Measurements from ENCODE around the gene ACSM5. TPM values are rescaled to one million over a fixed set of nuclear protein-coding genes. Genes with fewer than 3 reads are reported as not detected.

ACSM5 gene, protein sequence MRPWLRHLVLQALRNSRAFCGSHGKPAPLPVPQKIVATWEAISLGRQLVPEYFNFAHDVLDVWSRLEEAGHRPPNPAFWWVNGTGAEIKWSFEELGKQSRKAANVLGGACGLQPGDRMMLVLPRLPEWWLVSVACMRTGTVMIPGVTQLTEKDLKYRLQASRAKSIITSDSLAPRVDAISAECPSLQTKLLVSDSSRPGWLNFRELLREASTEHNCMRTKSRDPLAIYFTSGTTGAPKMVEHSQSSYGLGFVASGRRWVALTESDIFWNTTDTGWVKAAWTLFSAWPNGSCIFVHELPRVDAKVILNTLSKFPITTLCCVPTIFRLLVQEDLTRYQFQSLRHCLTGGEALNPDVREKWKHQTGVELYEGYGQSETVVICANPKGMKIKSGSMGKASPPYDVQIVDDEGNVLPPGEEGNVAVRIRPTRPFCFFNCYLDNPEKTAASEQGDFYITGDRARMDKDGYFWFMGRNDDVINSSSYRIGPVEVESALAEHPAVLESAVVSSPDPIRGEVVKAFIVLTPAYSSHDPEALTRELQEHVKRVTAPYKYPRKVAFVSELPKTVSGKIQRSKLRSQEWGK
- total RNA-seq = 0.22 and 0.60 TPM in 2 replicates

DNA sequence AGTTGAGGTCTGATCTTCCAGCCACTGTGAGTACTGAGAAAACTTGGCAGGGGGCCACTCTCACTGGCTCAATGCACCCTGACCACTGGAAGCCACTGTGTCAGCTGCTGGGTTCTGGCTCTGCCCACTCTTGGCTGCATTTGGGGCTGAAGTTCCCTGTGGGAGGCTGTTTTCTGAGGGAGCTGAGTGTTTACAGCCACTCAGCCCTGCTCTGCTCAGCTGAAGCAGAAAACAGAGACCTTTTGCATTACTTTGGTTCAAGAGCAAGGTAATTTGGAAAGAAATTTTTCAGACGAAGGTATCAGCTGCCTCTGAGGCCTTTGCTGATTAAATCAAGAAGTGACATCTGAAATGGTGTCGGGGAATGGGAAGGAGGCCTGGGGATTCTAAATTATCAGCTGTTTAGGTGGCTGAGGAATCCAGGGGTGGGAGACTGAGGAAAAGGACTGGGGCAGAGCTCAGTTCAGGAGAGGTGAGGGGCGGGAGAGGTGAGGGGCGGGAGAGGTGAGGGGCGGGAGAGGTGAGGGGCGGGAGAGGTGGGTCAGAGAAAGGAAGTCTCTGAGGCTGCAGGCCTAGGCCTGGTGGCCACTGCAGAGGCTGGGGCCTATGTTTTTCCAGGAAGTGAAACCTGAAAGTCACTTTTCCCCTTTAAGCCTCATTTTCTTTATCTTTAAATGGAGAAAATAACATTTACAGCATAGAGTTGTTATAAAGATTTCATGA is at the start of gene ACSM5:
ACSM5 (plus strand) TSS at position 137 of the 723 bp plus-strand sequence. CDS start 1,951 bp downstream, outside the sequence.
- peak in 1 of 2 donors; percentile 49 for DNase-seq (ENCODE audit: low read depth in 2 of 2)

DNA sequence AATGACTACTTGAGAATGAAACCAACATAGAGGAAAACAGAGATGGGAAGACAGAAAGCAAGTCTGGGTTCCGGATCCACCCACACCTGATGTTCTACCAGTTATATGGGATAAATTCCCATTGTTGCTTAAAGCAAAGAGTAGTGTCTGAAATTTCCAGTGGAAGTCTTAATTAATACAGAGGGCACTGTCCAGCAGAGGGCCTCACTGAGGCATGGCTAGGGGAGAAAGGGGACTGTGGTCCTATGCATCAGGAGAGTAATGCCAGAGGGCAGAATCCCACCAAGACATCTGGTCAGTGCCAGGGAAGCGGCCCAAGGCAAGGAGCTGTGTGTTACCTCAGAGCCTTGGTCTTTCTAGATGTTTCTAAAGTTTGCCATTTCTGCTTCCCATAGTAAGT is 49.3 kb upstream of the ACSM5 start:
- DNase-seq (ENCODE audit: low read depth in 2 of 2) = peak in 1 of 2 donors; percentile 22

DNA sequence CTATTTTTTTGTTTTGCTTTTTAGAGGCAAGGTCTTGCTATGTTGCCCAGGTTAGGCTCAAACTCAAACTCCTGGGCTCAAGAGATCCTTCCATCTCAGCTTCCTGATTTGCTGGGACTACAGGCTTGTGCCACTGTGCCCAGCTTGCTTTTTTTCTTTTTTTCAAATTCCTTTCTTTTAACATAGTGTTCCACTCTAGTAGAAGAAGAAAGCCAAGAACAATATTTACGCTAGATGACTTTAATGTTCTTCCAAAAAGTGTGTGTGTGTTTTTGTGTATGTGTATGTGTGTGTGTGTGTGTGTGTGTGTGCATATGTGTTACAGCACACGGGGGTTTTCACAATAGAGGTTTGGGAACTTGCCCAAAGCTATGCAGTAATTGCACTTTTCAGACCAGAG is 46.1 kb upstream of the ACSM5 start:
- no peak for DNase-seq (ENCODE audit: low read depth in 2 of 2)

DNA sequence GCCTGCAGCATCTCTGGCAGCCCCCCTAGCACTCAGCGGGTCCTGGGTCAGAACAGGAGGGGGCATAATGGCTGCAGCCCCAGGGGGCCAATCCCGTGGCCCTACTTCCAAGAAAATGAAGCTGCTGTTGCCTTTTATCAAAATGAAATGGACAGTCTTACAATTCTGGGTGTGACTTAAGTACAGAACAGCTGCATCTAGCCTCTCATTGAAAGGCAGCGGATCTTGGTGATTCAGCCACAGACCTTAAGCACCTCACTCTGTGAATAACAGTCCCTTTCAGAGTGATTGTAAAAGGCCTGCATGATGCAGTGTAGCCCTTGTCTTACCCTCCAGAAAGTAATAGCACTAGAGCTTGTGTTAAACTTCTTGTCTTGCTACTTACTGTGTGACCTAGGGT is 45.3 kb upstream of the ACSM5 start:
- DNase-seq (ENCODE audit: low read depth in 2 of 2) = no peak

DNA sequence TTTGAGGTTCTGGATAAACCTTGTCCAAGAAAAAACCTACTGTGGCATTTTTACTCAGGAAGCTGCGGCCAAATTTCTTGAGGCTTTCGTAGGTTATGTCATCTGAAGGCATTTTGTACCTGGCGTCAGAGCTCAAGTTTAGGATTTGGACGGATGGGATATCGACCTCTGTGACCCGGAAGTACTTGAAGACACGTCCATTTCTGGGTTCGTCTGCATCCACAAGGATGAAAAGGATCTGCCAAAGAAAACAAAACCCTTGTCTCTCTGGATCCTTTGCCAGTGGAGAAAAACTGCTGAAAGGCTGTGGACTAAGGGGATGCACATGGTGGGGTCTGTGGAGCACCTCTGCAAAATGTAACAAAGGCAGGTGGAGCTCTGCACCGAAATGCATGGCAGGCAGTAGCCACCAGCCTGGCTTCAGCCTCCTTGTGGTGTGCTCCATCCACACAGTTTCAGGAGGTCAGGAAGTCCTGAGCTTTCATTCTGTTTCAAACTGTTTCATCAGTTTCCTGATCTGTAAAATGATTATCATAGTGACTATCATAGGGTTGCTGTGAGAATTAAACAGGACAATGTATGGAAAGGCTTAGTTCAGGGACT is 39.8 kb upstream of the ACSM5 start:
- no peak for DNase-seq (ENCODE audit: low read depth in 2 of 2)

DNA sequence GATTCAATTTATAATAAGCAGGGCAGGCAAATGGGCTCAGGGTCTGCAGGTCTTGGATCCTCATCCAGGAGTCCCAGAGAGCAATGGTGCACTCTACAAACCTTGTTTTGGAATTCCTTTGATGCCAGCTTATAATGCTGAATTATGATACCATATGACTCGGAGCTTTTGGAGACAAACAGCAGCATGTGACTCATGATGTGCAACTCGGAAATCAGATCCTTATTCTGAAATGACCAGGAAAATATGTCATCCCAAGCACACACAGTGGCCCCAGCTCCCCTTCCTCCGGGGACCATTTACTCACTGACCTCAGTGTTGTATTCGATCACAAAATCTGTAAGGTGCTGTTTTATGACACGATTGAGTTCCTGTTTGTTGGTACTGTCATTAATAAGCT is 36.6 kb upstream of the ACSM5 start:
- no peak for DNase-seq (ENCODE audit: low read depth in 2 of 2)

DNA sequence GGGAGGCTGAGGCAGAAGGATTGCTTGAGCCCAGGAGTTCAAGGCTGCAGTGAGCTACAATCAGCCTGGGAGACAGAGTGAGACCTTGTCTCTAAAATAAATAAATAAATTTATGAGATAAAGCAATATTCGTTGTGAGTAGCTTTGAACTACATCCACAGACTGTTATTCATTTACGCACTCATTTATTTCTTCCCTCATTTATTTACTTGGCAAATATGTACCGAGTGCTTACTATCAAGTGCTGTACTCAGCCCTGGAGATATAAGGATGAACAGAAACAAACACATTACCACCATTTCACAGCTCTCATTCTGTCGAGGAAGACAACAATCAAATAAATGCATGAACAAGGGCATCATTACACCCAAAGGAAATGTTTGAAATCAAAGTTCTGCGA is 32.2 kb upstream of the ACSM5 start:
- no peak for DNase-seq (ENCODE audit: low read depth in 2 of 2)

DNA sequence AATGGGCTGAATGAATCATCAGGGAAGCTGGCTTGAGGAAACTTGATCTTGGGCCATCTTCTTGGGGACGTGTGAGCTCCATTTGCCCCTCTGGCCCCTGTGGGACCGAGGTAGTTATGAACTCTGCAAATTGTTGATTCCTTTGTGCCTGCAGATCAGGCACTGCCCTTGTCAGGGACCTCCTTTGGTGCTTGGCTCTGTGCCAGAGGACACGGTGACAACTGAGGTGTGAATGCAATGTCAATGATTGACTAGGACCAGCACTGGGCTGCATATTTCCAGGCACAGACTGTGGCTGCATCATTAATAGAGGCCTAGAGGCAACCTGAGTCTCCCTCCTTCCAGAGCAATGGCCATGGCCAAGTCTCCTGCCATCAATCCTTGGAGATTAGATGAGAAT is 28.6 kb upstream of the ACSM5 start:
- no peak for DNase-seq (ENCODE audit: low read depth in 2 of 2)

DNA sequence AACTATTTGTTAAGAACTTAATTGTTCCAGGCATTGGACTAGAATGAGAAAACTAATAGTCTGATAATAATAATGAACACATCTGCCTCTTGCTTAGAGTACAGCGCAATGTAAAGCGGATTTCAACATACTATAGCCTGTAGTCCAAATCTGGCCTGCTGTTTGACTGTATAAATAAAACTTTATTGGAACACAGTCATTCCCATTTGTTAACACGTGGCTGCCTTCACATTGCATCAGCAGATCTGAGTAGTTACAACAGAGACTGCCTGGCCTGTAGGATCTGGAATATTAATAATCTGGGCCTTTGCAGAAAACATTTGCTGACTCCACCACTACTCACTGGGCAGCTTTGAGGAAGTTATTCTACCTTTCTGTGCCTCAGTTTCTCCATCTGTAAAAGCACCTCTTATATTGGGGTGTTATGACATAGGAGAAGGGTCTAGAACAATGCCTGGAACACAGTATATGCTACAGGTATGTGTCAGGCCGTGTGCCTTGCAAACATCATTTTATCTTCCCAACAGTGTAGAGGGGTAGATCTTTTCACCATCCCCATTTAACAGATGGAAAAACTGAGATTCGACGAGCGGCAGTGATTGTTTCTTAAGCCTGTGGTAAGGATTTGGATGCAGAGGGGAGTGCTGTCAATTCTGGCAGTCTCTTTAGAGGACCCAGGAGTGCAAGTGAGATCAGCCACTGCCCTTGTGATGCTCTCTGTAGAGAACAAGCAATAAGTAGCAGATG is 27.0 kb upstream of the ACSM5 start:
- DNase-seq (ENCODE audit: low read depth in 2 of 2) = no peak

DNA sequence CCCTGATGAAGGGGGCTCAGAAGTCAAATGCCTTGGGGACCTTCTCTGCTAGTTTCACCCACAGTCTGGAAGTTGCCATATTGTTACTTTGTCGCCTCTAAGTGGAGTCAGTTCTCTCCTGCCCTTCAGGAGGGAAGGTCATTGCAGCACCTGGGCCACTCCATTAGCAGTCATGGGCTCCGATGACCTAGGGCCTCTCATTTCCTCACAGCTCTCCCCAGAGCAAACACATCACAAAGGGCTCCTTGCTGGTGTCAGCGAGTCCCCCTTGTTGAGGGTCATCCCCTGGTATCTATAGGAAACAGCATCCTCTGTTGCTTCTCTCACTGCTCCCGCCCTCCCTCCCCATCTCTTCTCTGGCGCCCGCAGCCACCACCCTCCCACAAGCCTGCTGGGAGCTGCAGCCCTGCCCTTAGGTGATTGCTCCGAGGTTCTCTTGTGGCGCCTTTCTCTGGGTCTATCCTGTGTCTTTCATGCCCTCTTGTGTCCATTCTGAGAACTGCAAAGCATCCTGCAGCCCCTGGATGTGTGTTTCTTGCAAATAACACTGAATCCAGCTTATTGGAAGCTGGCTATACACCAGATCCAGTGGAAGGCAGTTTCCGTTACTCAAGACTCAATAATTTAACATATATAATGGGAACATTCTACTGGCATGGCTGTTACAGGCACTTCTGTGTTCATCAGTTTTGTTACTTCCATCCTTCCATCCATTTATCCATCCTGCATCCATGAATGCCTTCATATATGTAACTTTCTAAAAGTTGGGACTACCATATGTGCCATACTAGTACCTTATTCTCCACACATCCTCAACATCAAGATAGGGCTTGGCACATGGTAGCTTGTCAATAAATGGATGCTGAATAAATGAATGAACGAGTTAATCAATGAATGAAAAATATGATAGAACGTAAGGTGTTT is 26.0 kb upstream of the ACSM5 start:
- DNase-seq (ENCODE audit: low read depth in 2 of 2) = peak; percentile 71 to 81

DNA sequence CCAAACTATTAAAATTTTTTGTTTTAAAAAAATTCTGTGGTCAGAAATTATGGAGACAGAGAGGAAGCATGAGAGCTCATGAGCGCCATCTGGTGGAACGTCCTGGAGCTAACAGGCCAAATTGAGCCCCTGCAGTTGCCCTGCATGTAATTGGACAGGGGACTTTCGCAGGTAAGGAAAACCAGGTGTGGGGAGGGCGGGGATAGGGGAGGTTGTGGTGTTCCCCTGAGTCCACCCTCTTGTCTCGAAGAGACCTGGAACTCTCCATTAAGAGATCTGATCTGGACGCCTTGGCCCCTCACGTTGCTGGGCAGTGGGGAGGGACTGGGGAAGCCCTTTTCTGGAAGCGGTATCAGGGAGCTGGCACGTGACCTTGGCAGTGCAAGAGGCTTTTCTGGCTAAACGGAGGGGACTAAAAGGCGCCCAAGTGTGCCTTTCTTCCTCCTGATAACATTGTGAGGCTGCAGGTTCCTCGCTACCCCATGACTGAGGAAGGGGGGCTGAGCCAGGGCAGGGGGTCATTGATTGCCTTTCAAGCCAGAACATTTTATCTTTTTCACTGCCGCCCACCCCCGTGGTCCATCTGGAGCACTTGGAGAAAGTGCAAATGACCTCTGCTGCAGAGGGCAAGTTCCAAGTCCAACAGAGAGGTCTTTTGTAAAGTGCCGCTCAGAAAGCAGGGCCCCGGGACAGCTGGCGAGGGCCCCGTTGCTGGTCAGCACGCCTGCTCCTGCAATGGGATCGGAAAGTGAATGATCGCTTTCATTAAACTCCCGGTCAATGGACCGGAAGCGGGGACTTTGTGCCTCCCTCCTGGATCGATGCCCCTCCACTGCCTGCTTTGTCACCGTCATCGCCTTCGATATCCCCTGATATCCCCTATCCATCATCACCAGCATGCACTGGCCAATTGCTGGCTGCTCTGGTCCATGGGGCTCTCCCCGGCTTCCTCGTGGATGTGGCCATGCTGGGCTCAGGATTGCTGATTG is 23.2 kb upstream of the ACSM5 start:
- peak; percentile 52 to 72 for DNase-seq (ENCODE audit: low read depth in 2 of 2)

DNA sequence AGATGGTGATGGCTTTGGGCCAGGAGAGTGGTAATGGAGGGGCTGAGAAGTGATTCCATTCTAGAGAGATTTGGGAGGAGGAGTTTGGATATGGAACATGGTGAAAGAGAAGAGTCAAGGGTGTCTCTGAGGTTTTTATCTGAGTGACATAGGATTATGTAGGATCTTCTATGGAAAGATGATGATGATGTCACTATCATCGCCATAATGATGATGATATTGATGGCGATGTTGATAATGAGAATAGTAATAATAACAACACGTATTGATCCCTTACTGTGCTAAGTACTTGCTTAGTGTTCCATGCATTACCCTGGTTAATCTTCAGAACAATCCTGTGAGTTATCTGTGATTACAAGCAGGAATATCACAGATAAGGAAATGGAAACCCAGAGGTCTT is 21.4 kb upstream of the ACSM5 start:
- DNase-seq (ENCODE audit: low read depth in 2 of 2) = no peak

DNA sequence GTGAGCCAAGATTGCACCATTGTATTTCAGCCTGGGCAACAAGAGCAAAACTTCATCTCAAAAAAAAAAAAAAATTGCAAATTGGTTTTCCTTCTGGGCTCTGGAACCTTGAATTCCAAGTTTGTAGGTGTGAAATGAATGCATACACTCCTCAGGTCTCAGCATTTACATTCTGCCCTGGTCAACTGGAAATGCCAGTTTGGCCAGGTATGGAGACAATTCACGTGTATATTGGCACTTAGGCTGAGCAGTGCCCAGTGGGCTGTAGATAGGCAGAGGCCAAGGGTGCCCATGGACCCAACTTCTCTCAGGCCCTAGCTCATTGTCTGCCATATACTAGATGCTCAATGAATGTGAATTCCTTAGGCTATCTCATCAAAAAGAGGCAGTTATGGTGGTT is 20.5 kb upstream of the ACSM5 start:
- DNase-seq (ENCODE audit: low read depth in 2 of 2) = no peak

DNA sequence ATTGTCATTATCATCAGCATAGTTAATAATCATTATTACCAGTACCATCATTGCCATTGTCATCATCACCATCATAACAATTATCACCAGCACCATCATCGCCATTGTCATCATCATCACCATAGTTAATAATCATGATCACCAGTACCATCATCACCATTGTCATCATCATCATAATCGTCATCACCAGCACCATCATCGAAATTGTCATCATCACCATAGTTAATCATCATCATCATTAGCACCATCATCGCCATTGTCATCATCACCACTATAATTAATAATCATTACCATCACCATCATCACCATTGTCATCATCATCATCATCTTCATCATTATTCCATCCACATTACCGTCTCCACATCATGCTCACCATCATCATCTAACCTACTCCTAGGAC is 18.3 kb upstream of the ACSM5 start:
- no peak for DNase-seq (ENCODE audit: low read depth in 2 of 2)

DNA sequence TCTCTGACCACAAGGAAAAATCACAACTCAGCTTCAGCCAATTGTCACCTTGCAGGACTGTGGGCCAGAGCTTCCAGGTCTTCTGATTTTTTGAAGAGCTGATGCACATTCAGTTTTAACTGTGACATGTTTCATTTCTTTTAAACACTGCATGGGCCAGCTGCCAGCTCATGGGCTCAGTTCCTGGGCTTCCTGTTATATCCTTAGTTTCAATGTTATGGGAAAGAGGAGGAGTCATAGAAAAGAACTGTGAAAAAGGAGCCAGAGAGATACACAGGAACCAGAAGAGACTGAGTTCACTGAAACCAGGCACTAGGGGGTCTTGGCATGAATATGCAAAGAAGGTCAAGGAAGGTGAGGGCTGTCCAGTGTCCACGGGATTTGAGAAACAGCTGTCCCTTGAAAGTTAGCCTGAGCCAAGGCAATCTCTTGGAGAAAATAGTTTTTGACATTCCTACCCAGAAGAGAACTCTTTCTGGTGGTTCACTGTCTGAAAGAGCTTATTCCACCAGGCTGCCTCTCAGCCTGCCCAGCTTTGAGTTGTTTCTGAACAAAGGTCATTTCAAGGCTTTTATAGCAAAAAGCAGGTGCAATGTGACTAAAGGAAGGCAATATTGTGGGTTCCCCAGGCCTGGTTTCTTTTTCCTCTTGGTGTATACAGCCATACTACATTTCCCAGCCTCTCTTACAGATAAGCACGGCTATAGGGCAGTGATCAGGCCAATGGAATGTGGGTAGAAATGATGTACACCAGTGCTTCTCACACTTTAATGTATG is 15.3 kb upstream of the ACSM5 start:
- peak in 1 of 2 donors; percentile 15 for DNase-seq (ENCODE audit: low read depth in 2 of 2)

DNA sequence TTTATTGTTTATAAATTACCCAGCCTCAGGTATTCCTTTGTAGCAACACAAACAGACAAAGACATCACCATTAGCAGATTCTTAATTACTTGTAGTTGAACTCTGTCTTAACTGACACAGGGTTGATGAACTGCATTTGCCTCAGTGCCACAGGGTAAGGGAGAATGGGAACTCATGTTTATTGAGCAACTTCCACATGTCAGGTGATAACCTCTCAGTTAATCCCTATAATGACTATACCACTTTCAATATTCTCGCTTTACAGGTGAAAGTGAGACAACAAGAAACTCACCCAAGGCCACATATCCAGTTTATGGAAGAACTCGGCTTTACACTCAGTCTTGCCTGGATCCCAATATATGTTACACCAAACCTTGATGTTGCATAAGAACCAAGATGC is 13.4 kb upstream of the ACSM5 start:
- DNase-seq (ENCODE audit: low read depth in 2 of 2) = no peak

DNA sequence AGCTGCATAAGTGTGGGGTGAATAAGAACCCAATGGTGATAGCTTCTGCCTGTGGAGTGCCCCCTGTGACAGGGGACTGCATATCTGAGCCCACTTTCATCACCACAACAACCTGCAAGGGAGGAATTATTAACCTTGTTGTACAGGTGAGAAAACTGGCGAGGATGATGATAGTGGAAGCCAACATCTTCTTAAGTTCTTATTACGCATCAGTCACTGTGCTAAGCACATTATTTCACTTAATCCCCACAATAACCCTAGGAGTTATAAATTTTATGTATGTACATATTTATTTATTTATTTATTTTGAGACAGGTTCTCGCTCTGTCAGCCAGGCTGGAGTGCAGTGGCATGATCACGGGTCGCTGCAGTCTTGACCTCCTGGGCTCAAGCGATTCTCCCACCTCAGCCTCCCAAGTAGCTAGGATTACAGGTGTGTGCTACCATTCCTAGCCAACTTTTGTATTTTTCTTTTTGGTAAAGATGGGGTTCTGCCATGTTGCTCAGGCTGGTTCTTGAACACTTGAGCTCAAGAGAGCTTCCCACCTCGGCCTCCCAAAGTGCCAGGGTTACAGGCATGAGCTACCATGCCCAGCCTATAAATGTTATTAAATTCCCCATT is 12.4 kb upstream of the ACSM5 start:
- no peak for DNase-seq (ENCODE audit: low read depth in 2 of 2)
